NCI-H1417 (cell line): ENCODE measurements around the gene SMARCD3.

Experiments used
- DNase-seq, 3 experiments: peaks; one replicate each; lab custom pipeline; 2025; lab: John Stamatoyannopoulos, UW

SMARCD3 gene

DNA sequence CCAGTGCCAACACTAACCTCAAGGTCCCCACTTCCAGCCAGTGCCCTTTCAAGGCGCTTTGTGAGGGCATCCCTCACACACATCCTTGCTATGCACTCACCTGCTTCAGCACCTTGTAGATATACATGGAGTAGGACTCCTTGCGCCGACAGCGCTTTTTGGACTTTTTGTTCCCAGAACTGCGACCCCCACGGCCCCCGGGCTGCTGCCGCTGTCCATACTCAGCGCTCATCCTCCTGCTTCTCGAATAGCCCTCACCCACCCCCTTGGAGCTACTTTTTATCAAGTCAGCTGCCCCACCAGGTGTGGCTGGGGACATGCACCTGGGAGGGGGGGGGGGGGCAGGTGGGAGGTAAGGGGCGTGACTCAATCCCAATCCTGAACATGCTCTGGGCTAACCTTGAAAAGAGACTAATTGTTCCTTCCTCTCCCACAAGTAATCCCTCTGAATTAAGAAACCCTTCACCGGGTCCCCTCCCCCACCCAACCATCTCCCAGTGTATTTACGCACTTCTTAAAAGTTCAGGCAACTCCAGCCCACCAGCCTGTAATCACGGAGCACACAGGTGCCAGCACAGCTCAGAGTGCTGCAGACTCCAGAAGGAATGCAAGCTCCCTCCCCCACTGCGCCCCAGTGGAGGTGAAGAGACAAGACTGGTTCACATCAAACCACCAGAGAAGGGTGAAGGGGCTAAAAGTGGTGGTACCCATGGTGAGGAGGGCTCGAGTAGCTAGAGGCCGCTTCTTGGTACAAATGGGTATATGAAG is 38.2 kb downstream of the SMARCD3 start, which contains the start of gene H2BK1:
TSS of gene H2BK1 (minus strand) at position 402 of the 768 bp plus-strand sequence. CDS start at position 232, 170 bp downstream.
- no peak for DNase-seq

DNA sequence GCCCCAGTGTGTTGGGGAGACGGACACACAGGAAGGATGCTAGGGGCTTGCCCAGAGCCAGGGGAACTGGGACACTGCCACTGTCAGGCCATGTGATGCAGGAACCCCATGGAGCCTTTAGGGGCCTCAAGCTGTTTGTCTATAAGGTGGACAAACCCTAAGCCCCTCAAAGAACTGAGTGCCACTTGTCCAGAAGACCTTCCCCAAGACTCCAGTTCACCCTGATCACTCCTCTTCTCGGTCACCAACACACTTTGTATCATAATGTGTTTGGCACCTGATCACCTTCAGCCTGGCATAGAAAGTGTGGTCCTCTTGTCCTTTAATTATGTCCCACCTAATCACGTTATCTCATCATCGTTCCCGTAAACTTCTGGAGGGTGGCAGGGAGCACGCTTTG is 38.9 kb downstream of the SMARCD3 start:
- DNase-seq: no peak

GRCh38 chr7:151208253-151208862 is 40.1 kb downstream of the SMARCD3 start:
- no peak for DNase-seq

GRCh38 chr7:151207804-151208203 is 40.7 kb downstream of the SMARCD3 start:
- no peak for DNase-seq

DNA sequence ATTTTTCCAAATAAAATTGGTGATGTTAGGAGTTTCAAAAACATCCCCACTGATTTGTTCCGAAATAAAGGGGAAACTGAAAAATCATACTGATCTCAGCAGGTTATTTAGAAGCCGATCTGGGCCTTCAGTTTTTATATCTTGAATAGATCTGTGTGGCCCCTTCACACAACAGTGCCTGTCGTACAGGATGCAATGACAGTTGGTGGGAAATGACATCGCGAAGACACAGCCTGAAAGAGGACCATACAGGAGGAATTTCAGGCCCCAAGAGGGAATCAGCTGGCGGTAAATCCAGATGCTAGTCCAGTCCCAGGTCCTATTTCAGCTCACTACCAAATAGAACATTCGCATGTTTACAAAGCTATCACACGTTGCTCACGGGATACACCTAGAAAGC is 41.2 kb downstream of the SMARCD3 start:
- DNase-seq: no peak

- peak in 1 of 3 experiments; percentile 78 for DNase-seq
Observed at GRCh38 chr7:151206914-151207313, 41.6 kb downstream of the SMARCD3 start.

GRCh38 chr7:151205730-151206129 is 42.8 kb downstream of the SMARCD3 start:
- no peak for DNase-seq

GRCh38 chr7:151204383-151205032 is 44.0 kb downstream of the SMARCD3 start:
- peak in 1 of 3 experiments; percentile 20 for DNase-seq

- no peak for DNase-seq
Observed at GRCh38 chr7:151202836-151203235, 45.7 kb downstream of the SMARCD3 start.

GRCh38 chr7:151201751-151202150 is 46.7 kb downstream of the SMARCD3 start:
- no peak for DNase-seq

DNA sequence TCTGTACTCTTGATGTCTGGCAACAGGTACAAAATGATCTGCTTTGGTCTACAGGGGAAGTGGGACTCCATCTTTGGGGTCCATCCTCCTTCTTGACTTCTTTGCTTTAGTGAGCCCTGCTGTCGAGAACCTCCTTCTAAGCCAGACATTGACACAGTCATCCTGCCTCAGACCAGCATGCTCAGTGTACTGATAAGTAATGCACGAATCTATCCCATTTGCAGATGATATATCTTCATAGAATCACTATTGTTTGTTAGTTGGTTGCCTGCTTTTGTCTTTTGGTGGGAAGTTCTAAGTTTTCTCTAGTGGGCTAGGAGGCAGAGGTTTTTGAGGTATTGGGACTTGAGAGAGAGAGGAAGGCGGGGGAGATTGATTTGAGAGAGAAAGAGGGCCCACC is 47.1 kb downstream of the SMARCD3 start:
- DNase-seq: no peak

- DNase-seq: peak in 2 of 3 experiments; percentile 37
Observed at GRCh38 chr7:151198945-151199848, 49.3 kb downstream of the SMARCD3 start.

DNA sequence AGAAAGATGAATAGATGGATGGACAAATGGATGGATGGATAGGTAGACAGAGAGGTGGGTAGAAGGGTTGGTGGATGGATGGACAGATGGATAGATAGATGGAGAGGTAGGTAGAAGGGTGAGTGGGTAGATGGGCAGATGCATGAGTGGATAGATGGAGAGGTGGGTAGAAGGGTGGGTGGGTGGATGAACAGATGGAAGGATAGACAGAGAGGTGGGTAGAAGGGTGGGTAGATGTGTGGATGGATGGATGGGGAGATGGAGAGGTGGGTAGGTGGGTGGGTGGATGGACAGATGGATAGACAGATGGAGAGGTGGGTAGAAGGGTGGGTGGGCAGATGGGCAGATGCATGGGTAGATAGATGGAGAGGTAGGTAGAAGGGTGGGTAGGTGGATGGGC is 50.6 kb downstream of the SMARCD3 start:
- no peak for DNase-seq

DNA sequence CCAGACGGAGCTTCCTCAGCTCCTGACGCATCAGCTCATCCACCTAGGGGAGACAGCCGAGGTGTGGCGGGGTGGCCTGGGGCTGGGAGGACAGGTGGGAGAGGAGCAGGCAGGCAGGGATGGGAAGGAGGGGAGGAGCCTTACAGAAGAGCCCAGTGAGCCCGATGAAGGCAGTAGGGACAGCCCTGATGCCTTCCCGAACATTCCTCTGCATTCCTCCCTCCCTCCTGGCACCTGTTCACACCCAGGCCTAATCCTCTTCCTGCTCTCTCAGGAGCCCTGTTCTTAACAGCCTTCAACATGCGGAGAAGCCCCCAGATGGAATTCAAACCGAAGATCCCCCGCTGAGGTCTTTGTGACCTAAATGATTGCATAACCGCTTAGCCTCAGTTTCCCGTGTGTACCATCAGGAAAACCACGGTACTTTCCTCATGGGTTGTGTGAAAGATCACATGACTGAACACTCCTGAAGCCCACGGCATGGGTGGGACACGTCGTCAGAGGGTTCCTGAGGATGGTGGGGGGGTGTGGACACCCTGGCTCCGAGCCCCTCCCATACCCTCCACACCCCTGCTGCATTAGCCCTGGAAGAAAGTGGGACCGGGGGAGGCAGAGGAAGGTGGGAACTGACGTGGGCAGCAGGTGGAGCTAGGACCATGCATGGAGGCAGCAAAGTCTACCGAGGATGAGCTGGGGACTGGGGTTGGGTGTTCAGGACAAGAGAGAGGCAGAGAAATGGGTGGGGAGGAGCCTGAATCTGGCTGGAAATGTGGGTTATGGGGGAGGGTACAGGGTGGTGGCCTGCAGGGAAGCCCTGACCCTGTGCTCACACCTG is 52.7 kb downstream of the SMARCD3 start:
- no peak for DNase-seq

- DNase-seq: no peak
Observed at GRCh38 chr7:151194188-151194587, 54.3 kb downstream of the SMARCD3 start.

DNA sequence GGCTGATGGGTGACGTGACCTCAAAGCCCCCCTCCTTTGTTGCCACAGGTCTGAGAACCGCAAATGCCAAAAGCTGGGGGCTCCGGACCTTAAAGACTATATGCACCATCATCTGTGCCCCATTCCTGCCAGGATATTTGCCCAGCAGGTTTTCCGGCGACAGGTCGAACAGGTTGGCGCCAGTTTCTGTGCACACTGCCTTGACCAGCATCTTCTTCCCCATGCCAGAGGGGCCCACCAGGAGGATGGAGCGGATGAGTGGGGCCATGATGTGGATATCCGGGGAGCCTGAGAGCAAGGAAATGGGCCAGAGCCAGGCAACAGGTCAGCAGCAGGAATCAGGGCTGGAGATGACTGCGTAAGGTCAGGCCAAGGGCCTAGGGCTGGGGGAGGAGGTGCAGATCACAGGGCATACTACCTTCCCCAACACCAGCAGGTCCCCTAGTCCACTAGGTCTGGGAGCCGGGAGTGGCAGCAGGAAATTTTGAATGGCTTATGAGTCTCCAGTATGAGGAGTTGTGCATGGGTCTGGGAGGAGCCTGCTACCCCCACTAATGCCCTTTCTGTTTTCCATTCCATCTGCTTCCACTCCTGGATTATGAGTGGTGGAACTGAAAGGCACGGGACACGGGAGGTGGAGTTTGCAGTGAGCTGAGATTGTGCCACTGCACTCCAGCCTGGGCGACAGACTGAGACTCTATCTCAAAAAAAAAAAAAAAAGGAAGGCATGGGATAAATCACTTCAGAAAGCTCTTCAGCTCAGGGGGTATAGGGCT is 55.1 kb downstream of the SMARCD3 start:
- DNase-seq: no peak

DNA sequence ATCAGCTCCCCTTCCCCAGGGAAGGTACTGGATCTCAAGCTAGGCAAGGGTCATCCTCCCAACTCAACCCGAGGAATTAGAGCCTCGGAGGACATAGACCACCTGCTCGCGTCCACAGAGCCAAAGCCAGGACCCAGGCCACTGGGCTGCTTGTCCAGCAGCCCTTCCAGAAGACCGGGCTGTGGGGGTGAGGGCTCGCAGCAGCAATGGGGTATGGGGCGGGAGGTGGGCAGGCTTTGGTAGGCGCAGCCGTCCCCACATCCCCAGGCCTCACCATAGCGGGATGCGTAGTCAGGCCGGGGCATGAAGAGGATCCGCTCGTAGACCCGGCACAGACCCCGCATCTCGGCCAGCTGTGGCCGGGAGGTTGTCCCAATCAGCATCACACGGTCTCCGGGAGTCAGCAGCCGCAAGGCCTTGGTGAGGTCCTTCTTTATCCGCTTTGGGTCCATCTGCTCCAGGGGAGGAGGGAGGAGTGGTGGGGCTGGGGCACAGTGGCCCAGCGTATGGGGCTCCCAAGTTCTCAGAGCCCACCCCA is 56.4 kb downstream of the SMARCD3 start:
- DNase-seq: no peak

DNA sequence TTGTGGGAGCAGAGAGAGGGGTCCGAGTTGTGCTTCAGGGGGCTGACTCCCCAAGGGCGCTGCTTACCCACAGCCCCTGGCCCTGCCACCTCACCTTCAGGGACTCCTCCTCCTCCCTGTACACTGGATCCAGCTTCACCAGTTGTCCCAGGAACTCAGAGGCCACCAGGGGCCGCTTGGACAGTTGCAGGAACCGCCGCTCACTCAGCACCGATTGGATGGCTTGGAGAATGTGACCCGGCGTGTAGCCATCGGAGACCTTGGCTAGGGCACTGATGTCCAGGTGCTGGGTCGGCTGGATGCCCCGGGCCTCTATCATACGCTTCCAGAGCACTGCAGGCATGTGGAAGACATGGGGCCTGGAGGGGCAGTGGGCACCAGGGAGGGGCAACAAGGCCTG is 57.0 kb downstream of the SMARCD3 start:
- no peak for DNase-seq

DNA sequence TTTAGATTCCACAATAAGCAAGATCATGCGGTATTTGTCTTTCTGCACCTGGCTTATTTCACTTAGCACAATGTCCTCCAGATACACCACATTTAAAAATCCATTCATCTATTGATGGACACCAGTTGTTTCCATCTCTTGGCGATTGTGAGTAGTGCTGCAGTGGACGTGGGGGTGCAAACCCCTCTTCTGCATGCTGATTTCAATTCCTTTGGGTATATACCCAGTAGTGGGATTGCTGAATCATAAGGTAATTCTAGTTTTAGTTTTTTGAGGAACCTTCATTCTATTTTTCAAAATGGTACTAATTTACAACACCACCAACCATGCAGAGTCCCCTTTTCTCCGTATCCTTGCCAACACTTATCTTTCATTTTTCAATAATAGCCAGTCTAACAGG is 59.5 kb downstream of the SMARCD3 start:
- DNase-seq: no peak
